ENCODE results near the gene SLC38A4.

GRCh38 chr12:46771268-46771827 is 54.4 kb downstream of the SLC38A4 start:
- TF ChIP-seq CTCF (IDR thresholded peaks at IDR 0.05; ENCODE audit: borderline replicate concordance, extremely low read depth, low read length, poor library complexity, severe bottlenecking) (no peak), EZH2 (IDR thresholded peaks at IDR 0.05; ENCODE audit: borderline replicate concordance, low read depth, low read length, severe bottlenecking) (no peak)

Measured in DND-41 (cell line).